HepG2 (cell line): Measurements from ENCODE around the gene KDM6B. TPM values are rescaled to one million over a fixed set of nuclear protein-coding genes. Genes with fewer than 3 reads are reported as not detected.
A peak's percentile ranks its signal among the peaks of the same experiment; 100 is the strongest.

Source experiments
- CBX1 ChIP-seq: IDR thresholded peaks from one replicate; pipeline ENCODE4 v1.6.1; 2016; ENCODE audit warnings: antibody characterized with exemption, low read depth
- ELF4 ChIP-seq: sonication (generic); formaldehyde crosslinking; IDR thresholded peaks from 2 replicates; pipeline ENCODE4 v1.5.0; 2020; ENCODE audit warnings: missing genetic modification reagents, mild to moderate bottlenecking, moderate library complexity, borderline replicate concordance
- ETV5 ChIP-seq: IDR thresholded peaks from 2 replicates; pipeline ENCODE4 v1.6.1; 2018; ENCODE audit warnings: missing biosample characterization, missing genetic modification reagents, inconsistent platforms, borderline replicate concordance
- HDAC6 ChIP-seq: fragments of 200-600 bp; sonication (generic); IDR thresholded peaks from 2 replicates; pipeline ENCODE4 v1.7.0; 2017; ENCODE audit warnings: mild to moderate bottlenecking, antibody characterized with exemption, low read length, low read depth
- MED13 ChIP-seq: sonication (generic); formaldehyde crosslinking; IDR thresholded peaks from 2 replicates; pipeline ENCODE4 v1.5.0; 2020; ENCODE audit warnings: missing genetic modification reagents
- MIER2 ChIP-seq: IDR thresholded peaks from 2 replicates; pipeline ENCODE4 v1.6.1; 2016; ENCODE audit warnings: missing biosample characterization, missing genetic modification reagents
- REPIN1 ChIP-seq: sonication (generic); formaldehyde crosslinking; IDR thresholded peaks from 2 replicates; pipeline ENCODE4 v1.8.0; 2022; ENCODE audit warnings: missing genetic modification reagents, low read depth, mild to moderate bottlenecking, borderline replicate concordance
- RXRA ChIP-seq: sonication (generic); formaldehyde crosslinking; IDR thresholded peaks from 2 replicates; pipeline ENCODE4 v1.5.1; 2020; ENCODE audit warnings: missing genetic modification reagents
- SMARCE1 ChIP-seq: fragments of 450-650 bp; IDR thresholded peaks from 2 replicates; pipeline ENCODE4 v1.6.1; 2017; ENCODE audit warnings: borderline replicate concordance
- TEAD2 ChIP-seq: sonication (generic); formaldehyde crosslinking; IDR thresholded peaks from 2 replicates; pipeline ENCODE4 v1.9.0; 2021; ENCODE audit warnings: missing genetic modification reagents
- ZKSCAN1 ChIP-seq: fragments of 150-350 bp; IDR thresholded peaks from 2 replicates; pipeline ENCODE4 v1.6.1; 2014; ENCODE audit warnings: low read length
- ZNF224 ChIP-seq: sonication (generic); formaldehyde crosslinking; IDR thresholded peaks from 2 replicates; pipeline ENCODE4 v1.5.0; 2020; ENCODE audit warnings: mild to moderate bottlenecking, missing genetic modification reagents
- ZNF549 ChIP-seq: sonication (generic); formaldehyde crosslinking; IDR thresholded peaks from 2 replicates; pipeline ENCODE4 v1.5.0; 2020; ENCODE audit warnings: missing genetic modification reagents
- ZNF589 ChIP-seq: sonication (generic); formaldehyde crosslinking; conservative IDR thresholded peaks from 2 replicates; pipeline ENCODE4 v1.8.0; 2022; ENCODE audit warnings: mild to moderate bottlenecking, moderate library complexity, missing genetic modification reagents
- ZNF747 ChIP-seq: sonication (generic); formaldehyde crosslinking; IDR thresholded peaks from 2 replicates; pipeline ENCODE4 v1.8.1; 2023; ENCODE audit warnings: missing genetic modification reagents, mild to moderate bottlenecking, borderline replicate concordance
- ZNF780A ChIP-seq: sonication (generic); formaldehyde crosslinking; IDR thresholded peaks from 2 replicates; pipeline ENCODE4 v1.8.0; 2022; ENCODE audit warnings: mild to moderate bottlenecking, missing genetic modification reagents, moderate library complexity
- polyA plus RNA-seq, 8 experiments: library from polyadenylated mRNA; depleted of rRNA in 3 of 8; stranded (reverse) in 7 of 8; unstranded in 1 of 8; fragments of >200 nt; fragmentation: Illumina TruSeq in 4 of 8; extraction: Trizol in 4 of 8; gene quantifications; 2 replicates each; pipeline versions ENCODE4 v1.2.1 to v1.2.3, GENCODE V29; 2011 to 2016; ENCODE audit warnings: low read depth in 4 of 8, missing spikeins in 1 of 8, mixed read lengths in 1 of 8; ENCODE audit not compliant: insufficient read depth in 1 of 8
- total RNA-seq, 5 experiments: library from RNA; depleted of rRNA; stranded (reverse); fragments of >200 nt; fragmentation: Illumina TruSeq; extraction: Trizol; gene quantifications; 2 replicates each; pipeline ENCODE4 v1.2.3, GENCODE V29; 2016; ENCODE audit warnings: low read depth in 1 of 5
- TF ChIP-seq, protein P1 (sequence below): sonication (generic); formaldehyde crosslinking; IDR thresholded peaks from 2 replicates; pipeline ENCODE4 v1.5.1; 2020; ENCODE audit warnings: mild to moderate bottlenecking, missing genetic modification reagents, borderline replicate concordance
- TF ChIP-seq, protein P2 (sequence below): sonication (generic); formaldehyde crosslinking; conservative IDR thresholded peaks from 2 replicates; pipeline ENCODE4 v1.8.1; 2023; ENCODE audit warnings: missing genetic modification reagents
- TF ChIP-seq, protein P3 (sequence below): sonication (generic); formaldehyde crosslinking; IDR thresholded peaks from 2 replicates; pipeline ENCODE4 v1.8.1; 2023; ENCODE audit warnings: mild to moderate bottlenecking, missing genetic modification reagents, borderline replicate concordance
- TF ChIP-seq, protein P4 (sequence below): sonication (generic); formaldehyde crosslinking; IDR thresholded peaks from 2 replicates; pipeline ENCODE4 v1.8.0; 2022; ENCODE audit warnings: mild to moderate bottlenecking, missing genetic modification reagents, moderate library complexity
- TF ChIP-seq, protein P5 (sequence below): sonication (generic); formaldehyde crosslinking; conservative IDR thresholded peaks from 2 replicates; pipeline ENCODE4 v1.4.0; 2020; ENCODE audit warnings: missing genetic modification reagents
- TF ChIP-seq, protein P6 (sequence below): sonication (generic); formaldehyde crosslinking; IDR thresholded peaks from 2 replicates; pipeline ENCODE4 v1.4.0; 2020; ENCODE audit warnings: missing genetic modification reagents, mild to moderate bottlenecking, borderline replicate concordance

Gene KDM6B
- total and polyA plus RNA-seq, 2 of the 13 experiments (the other 11 are each of a cell fraction or from before 2014, with no cell fraction given), result 1.3 to 2.1 TPM

DNA sequence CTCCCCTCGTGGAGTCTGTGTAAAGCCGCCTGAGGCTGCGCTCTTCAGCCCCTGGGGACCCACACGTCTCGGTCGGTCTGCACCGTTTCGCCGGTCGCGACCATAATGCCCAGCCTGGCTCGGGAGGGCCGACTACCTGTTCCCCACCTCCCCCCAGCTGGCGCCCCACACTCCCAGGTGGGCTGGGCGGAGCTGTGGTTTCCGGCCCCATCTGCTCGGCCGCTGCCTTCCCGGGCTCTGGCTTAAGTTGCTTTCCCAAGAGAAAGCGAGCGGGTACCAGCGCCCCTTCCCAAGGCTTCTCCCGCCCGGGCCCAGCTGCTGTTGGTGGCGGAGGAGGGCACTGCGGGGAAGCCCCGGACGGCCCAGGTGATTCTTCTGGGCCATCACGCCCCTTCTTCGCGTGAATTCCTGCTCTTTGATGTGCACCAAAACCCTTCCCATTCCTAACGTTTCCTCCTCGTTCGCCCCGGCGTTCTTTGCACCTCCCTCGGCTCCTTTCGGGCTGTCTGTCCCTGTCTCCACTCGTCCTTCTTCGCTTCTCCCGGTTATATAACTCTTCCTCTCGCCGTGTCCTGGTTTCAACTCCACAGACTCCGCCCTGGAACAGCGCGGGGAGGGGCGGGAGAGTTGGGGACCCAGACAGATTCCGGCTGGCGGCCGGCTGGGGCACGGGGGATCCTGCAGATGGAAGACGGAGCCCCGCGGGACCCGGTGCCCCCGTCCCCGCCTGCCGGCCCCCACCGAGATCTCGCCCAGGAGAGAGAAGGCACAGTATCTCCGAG, 2.0 kb downstream of the KDM6B start (continued):
- TF ChIP-seq, protein P1, sequence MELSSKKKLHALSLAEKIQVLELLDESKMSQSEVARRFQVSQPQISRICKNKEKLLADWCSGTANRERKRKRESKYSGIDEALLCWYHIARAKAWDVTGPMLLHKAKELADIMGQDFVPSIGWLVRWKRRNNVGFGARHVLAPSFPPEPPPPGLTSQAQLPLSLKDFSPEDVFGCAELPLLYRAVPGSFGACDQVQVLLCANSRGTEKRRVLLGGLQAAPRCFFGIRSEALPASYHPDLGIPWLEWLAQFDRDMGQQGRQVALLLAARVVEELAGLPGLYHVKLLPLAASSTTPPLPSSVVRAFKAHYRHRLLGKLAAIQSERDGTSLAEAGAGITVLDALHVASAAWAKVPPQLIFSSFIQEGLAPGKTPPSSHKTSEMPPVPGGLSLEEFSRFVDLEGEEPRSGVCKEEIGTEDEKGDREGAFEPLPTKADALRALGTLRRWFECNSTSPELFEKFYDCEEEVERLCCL (CRISPR knock-in tag), result 0 out of 2 replicates have a peak, but pooled peaks have one; percentile 28
- TF ChIP-seq ETV5 (CRISPR knock-in tag), result no peak; the same call in 1 of the 2 replicates
- no peak for TF ChIP-seq MED13 (CRISPR knock-in tag)
- no peak for TF ChIP-seq HDAC6
- TF ChIP-seq CBX1, result no peak
- TF ChIP-seq RXRA, result peak; percentile 95
- TF ChIP-seq SMARCE1, result no peak
- no peak; the same call in 1 of the 2 replicates for TF ChIP-seq ZNF224
- TF ChIP-seq ZNF589 (CRISPR knock-in tag), result no peak; the same call in 1 of the 2 replicates
- TF ChIP-seq, protein P2, sequence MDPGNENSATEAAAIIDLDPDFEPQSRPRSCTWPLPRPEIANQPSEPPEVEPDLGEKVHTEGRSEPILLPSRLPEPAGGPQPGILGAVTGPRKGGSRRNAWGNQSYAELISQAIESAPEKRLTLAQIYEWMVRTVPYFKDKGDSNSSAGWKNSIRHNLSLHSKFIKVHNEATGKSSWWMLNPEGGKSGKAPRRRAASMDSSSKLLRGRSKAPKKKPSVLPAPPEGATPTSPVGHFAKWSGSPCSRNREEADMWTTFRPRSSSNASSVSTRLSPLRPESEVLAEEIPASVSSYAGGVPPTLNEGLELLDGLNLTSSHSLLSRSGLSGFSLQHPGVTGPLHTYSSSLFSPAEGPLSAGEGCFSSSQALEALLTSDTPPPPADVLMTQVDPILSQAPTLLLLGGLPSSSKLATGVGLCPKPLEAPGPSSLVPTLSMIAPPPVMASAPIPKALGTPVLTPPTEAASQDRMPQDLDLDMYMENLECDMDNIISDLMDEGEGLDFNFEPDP, result no peak
- TF ChIP-seq REPIN1 (CRISPR knock-in tag), result peak; percentile 16; the same call in 1 of the 2 replicates
- 0 out of 2 replicates have a peak, but pooled peaks have one; percentile 4 for TF ChIP-seq ZNF780A (CRISPR knock-in tag)
- no peak for TF ChIP-seq ZKSCAN1
- TF ChIP-seq, protein P3, sequence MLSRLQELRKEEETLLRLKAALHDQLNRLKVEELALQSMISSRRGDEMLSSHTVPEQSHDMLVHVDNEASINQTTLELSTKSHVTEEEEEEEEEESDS (CRISPR knock-in tag), result no peak
- TF ChIP-seq, protein P4, sequence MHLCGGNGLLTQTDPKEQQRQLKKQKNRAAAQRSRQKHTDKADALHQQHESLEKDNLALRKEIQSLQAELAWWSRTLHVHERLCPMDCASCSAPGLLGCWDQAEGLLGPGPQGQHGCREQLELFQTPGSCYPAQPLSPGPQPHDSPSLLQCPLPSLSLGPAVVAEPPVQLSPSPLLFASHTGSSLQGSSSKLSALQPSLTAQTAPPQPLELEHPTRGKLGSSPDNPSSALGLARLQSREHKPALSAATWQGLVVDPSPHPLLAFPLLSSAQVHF (CRISPR knock-in tag), result no peak
- TF ChIP-seq, protein P5, sequence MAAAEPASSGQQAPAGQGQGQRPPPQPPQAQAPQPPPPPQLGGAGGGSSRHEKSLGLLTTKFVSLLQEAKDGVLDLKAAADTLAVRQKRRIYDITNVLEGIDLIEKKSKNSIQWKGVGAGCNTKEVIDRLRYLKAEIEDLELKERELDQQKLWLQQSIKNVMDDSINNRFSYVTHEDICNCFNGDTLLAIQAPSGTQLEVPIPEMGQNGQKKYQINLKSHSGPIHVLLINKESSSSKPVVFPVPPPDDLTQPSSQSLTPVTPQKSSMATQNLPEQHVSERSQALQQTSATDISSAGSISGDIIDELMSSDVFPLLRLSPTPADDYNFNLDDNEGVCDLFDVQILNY, result no peak
- no peak for TF ChIP-seq MIER2 (CRISPR knock-in tag)
- 0 out of 2 replicates have a peak, but pooled peaks have one; percentile 21 for TF ChIP-seq ZNF747 (CRISPR knock-in tag)
- TF ChIP-seq TEAD2 (CRISPR knock-in tag), result no peak
- no peak for TF ChIP-seq ZNF549 (CRISPR knock-in tag)
- TF ChIP-seq ELF4 (CRISPR knock-in tag), result no peak
- TF ChIP-seq, protein P6, sequence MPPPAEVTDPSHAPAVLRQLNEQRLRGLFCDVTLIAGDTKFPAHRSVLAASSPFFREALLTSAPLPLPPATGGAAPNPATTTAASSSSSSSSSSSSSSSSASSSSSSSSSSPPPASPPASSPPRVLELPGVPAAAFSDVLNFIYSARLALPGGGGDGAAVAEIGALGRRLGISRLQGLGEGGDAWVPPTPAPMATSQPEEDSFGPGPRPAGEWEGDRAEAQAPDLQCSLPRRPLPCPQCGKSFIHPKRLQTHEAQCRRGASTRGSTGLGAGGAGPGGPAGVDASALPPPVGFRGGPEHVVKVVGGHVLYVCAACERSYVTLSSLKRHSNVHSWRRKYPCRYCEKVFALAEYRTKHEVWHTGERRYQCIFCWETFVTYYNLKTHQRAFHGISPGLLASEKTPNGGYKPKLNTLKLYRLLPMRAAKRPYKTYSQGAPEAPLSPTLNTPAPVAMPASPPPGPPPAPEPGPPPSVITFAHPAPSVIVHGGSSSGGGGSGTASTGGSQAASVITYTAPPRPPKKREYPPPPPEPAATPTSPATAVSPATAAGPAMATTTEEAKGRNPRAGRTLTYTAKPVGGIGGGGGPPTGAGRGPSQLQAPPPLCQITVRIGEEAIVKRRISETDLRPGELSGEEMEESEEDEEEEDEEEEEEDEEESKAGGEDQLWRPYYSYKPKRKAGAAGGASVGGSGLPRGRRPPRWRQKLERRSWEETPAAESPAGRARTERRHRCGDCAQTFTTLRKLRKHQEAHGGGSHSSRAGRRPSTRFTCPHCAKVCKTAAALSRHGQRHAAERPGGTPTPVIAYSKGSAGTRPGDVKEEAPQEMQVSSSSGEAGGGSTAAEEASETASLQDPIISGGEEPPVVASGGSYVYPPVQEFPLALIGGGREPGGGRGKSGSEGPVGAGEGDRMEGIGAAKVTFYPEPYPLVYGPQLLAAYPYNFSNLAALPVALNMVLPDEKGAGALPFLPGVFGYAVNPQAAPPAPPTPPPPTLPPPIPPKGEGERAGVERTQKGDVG, result no peak
